Measurements from ENCODE around the gene MRPS2. TPM values are rescaled to one million over a fixed set of nuclear protein-coding genes. Genes with fewer than 3 reads are reported as not detected.

MRPS2 gene
- total and polyA plus RNA-seq, 2 of the 4 experiments (the other 2 are of a cell fraction): 53.1 to 104 TPM

DNA sequence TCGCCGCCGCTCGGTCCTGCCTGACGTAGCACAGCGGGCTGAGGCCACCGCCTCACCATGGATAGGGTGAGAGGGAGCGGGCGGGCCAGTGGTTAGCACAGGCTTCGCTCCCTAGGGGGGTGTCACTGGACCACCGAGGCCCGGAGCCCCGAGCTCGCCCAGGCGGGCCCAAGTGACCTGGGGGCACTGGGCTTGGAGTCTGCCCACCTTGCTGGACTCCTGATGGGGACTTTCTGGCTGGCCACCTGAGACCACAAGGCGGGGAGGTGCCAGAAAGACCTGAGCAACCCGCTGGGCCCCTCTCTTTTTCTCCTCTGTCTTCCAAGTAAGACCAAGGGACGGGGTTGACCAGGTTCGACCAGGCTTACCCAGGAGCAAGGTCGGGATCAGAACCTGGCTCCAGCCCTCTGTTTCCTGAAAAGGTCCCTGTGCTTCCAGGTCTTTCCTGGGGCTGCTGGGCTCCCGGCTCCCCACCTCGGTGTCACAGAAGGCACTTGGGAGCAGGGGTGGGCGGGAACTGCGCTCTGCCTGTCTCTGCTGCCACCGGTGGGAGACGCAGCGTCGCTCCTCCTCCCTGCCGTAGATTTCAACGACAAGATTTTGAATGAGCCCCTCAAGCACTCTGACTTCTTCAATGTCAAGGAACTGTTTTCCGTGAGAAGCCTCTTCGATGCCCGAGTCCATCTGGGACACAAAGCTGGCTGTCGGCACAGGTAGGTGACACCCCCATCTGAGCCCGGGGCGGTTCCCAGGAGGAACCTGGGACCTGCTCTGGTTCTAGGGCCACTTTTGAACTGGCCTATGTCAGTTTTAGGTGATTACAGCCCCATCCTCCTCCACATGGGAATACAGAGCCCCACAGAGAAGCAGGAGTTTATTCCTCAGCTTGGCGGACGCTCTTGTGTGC, 1.0 kb downstream of the MRPS2 start:
- peak overlapping the region; percentile 73 for H3K4me2 ChIP-seq (ENCODE audit: low read depth, low read length)
- no peak overlapping the region for H2BK15ac ChIP-seq (ENCODE audit: low read depth, low read length)
- dilution Hi-C loops (cut with HindIII; ENCODE audit: low sequenced_read_pairs, unreplicated experiment) (no loop called here), intact Hi-C loops (cut with micrococcal nuclease) (no loop called here), in situ Hi-C loops (cut with MboI; ENCODE audit: low sequenced_read_pairs) (no loop called here)
- no peak for DNase-seq
- no peaks in the 10 kb centered on the region for H3K9me1 ChIP-seq (ENCODE audit: insufficient read depth, low read length)
- no peak overlapping the region for H2BK20ac ChIP-seq (ENCODE audit: low read depth, low read length)
- H3K9me3 ChIP-seq (ENCODE audit: control insufficient read depth, insufficient read depth, low read length): no peaks in the 10 kb centered on the region
- H3K14ac ChIP-seq (replicated peaks; ENCODE audit: low read depth, low read length): no peak overlapping the region
- peak overlapping the region; percentile 89 for H3K4me3 ChIP-seq (ENCODE audit: insufficient read depth, low read depth, low read length)
- no peak overlapping the region for H2AK5ac ChIP-seq (ENCODE audit: low read depth, low read length)
- H3K56ac ChIP-seq (ENCODE audit: extremely low read depth, insufficient read depth, low read length): no peak overlapping the region
- no peaks in the 10 kb centered on the region for H3K27me3 ChIP-seq (ENCODE audit: control insufficient read depth, insufficient read depth, low read length)
- H2AK9ac ChIP-seq (replicated peaks; ENCODE audit: low read depth, low read length, poor library complexity): peak overlapping the region; percentile 97
- no TSS peak for BruUV-seq (replicated peaks)
- H2AFZ ChIP-seq (replicated peaks; ENCODE audit: low read length, poor library complexity): peak overlapping the region; percentile 98
- peaks cover 35% of the 10 kb centered on the region for H4K20me1 ChIP-seq (ENCODE audit: insufficient read depth, low read length)
- no peak for ATAC-seq (ENCODE audit: low read depth)
- H4K5ac ChIP-seq (ENCODE audit: low read depth, low read length): no peak overlapping the region
- peaks cover 27% of the 10 kb centered on the region for H3K36me3 ChIP-seq (ENCODE audit: control insufficient read depth, insufficient read depth, low read length)
- no peak overlapping the region for H3K23ac ChIP-seq (ENCODE audit: low read depth, low read length)
- H2BK120ac ChIP-seq (ENCODE audit: low read depth, low read length): no peak overlapping the region
- peak overlapping the region; percentile 62 for H3K9ac ChIP-seq (ENCODE audit: low read depth, low read length)
- H2BK5ac ChIP-seq (ENCODE audit: low read depth, low read length, poor library complexity, severe bottlenecking): no peak overlapping the region
- TF ChIP-seq BHLHE40 (IDR thresholded peaks at IDR 0.05; ENCODE audit: low read depth, low read length) (peak; percentile 91; the same call in 1 of the 2 replicates), CHD1 (IDR thresholded peaks at IDR 0.05; ENCODE audit: low read depth, low read length) (no peak)
- H4K91ac ChIP-seq (ENCODE audit: insufficient read depth, low read depth, low read length): no peak overlapping the region
- H3K4me1 ChIP-seq (ENCODE audit: control insufficient read depth, insufficient read depth, low read length): peaks cover 6% of the 10 kb centered on the region; the same call in 1 of the 2 replicates
- peaks cover 4 to 37% of the 10 kb centered on the region in 2 experiments for H3K79me1 ChIP-seq (ENCODE audit: low read depth in 1 of 2, low read length in 2 of 2)
- peak overlapping the region; percentile 79; the same call in 1 of the 2 replicates for H3K27ac ChIP-seq (ENCODE audit: insufficient read depth, low read length)
- H4K8ac ChIP-seq (ENCODE audit: low read depth in 2 of 2, low read length in 2 of 2): no peak overlapping the region; a peak in 1 of 4 replicates
- POLR2A ChIA-PET (ENCODE audit: unreplicated experiment): no interaction called here
- CTCF ChIA-PET: no interaction called here
- 54% methylated on average over 17 of the region's 38 CpGs; no CpG with 5 or more reads in 1 of the 2 experiments for WGBS, 2 experiments (ENCODE audit: extremely low coverage in 2 of 2, insufficient read length in 1 of 2)
- H3K4ac ChIP-seq (ENCODE audit: low read depth, low read length): 0 out of 2 replicates have a peak overlapping the region, but pooled peaks have one; percentile 56
- H3K18ac ChIP-seq (ENCODE audit: low read depth, low read length): no peak overlapping the region
